Fibroblast of lung (primary cell): ENCODE data around the gene FANCM.

Experiments
- EZH2 ChIP-seq: IDR thresholded peaks from 2 replicates; pipeline ENCODE4 v1.5.1; 2012; ENCODE audit warnings: low read length, control low read depth, mild to moderate bottlenecking; ENCODE audit errors: missing control alignments
- TF ChIP-seq, protein P1 (sequence below), 2 donors: IDR thresholded peaks in 1 of 2; conservative IDR thresholded peaks in 1 of 2; 1 replicate in 1 of 2; 2 replicates in 1 of 2; pipeline ENCODE4 v1.5.1; 2011 to 2012; ENCODE audit warnings: low read length in 2 of 2, control low read depth in 1 of 2, inconsistent platforms in 1 of 2, low read depth in 1 of 2, mild to moderate bottlenecking in 1 of 2

DNA sequence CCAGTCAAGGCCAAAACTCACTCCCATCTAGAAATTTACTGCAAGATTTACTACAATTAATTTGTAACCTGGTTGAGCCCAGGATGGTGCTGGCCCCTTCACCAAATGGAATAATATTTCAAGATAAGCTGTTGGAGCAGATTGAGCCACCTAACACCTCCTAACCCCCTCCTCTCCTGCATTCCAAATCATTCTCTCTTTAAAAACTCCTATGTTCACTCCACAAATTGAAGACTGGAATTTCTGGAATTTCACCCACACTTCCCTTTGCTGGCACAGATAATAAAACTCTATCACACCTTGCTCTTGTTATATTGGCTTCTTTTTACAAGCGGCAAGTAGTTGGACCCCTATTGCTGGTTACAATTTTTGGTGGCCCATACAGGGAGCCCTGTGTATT lies 75.6 kb downstream of the FANCM start:
- TF ChIP-seq, protein P1, sequence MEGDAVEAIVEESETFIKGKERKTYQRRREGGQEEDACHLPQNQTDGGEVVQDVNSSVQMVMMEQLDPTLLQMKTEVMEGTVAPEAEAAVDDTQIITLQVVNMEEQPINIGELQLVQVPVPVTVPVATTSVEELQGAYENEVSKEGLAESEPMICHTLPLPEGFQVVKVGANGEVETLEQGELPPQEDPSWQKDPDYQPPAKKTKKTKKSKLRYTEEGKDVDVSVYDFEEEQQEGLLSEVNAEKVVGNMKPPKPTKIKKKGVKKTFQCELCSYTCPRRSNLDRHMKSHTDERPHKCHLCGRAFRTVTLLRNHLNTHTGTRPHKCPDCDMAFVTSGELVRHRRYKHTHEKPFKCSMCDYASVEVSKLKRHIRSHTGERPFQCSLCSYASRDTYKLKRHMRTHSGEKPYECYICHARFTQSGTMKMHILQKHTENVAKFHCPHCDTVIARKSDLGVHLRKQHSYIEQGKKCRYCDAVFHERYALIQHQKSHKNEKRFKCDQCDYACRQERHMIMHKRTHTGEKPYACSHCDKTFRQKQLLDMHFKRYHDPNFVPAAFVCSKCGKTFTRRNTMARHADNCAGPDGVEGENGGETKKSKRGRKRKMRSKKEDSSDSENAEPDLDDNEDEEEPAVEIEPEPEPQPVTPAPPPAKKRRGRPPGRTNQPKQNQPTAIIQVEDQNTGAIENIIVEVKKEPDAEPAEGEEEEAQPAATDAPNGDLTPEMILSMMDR (conservative IDR thresholded peaks at IDR 0.05 in 1 of 2, IDR thresholded peaks at IDR 0.05 in 1 of 2; ENCODE audit: low read depth in 1 of 2, low read length in 2 of 2), result no peak
- TF ChIP-seq EZH2, result no peak
